GM19468 (cell line): ENCODE results near the gene CD19.
"Not testable (repeated sequence)": the region's sequence is repeated elsewhere in the genome, so short reads cannot be mapped to it uniquely, and the experiment has no call there.

ENCODE experiments used
- ATAC-seq: cut with Tn5 transposase; IDR thresholded peaks from one replicate; pipeline ENCODE4 v1.9.1; 2021; ENCODE audit warnings: mild to moderate bottlenecking, moderate library complexity, moderate number of reproducible peaks; ENCODE audit not compliant: unreplicated experiment; ENCODE audit errors: extremely low read depth

CD19 gene

DNA sequence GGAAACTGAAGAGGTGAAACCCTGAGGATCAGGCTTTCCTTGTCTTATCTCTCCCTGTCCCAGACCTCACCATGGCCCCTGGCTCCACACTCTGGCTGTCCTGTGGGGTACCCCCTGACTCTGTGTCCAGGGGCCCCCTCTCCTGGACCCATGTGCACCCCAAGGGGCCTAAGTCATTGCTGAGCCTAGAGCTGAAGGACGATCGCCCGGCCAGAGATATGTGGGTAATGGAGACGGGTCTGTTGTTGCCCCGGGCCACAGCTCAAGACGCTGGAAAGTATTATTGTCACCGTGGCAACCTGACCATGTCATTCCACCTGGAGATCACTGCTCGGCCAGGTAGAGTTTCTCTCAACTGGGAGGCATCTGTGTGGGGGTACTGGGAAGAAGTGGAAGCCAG, 1.4 kb downstream of the CD19 start:
- no peak for ATAC-seq

DNA sequence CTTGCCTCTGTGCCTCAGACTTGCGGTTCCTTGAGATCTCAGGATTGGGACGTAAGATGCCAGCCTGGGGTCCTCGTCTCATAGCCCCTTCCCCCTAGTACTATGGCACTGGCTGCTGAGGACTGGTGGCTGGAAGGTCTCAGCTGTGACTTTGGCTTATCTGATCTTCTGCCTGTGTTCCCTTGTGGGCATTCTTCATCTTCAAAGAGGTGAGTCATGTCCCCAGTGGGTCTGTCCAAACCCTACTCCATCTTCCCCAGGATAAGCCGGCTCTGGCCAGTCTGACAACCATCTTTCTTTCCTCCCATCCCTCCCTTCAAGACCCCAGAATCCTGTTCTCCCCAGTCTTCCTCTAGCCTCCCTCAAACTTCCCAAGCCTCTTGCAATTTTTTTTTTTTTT, 3.6 kb downstream of the CD19 start:
- no peak for ATAC-seq

DNA sequence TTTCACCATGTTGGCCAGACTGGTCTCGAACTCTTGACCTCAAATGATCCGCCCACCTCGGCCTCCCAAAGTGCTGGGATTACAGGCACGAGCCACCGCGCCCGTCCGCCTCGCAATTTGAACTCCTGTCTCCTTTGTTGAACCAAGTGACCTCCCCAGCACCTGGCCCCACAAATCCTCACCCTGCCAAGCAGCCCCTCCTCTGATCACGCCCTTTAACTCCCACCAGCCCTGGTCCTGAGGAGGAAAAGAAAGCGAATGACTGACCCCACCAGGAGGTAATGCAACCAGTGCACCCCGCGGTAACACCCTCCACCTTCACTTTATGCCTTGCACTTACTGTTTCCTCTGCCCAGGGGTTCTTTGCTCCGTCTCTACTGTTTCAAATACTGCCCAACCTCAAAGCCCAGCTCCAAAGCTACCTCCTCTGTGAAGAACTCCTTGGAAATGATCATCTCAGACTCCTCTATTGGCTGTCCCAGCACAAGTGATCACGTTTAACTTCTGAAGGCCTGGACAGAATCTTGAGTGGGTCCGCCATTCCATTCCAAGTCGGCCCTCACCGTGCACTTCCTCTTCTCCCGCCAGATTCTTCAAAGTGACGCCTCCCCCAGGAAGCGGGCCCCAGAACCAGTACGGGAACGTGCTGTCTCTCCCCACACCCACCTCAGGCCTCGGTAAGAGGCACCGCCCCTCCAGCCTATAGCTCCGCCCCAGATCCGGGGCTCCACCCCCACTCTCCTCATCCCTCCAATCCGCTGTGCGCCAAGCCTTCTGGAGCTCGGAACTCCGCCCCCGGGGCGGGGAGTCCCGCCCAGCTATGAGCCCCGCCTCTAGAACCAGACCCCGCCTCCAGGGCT, 4.4 kb downstream of the CD19 start:
- ATAC-seq, result peak; percentile 89

DNA sequence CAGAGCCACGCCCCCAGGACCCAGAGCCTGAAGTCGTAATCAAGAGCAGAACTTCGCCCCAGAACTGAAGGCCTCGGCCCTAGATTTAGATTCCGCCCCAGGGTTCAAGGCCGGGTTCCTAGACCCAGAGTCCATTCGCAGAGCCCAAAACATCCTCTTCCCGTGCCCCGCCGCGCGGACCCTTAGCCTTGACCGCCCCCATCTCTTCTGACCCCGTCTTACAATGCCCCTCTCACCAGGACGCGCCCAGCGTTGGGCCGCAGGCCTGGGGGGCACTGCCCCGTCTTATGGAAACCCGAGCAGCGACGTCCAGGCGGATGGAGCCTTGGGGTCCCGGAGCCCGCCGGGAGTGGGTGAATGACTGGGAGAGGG, 5.0 kb downstream of the CD19 start:
- no peak for ATAC-seq

DNA sequence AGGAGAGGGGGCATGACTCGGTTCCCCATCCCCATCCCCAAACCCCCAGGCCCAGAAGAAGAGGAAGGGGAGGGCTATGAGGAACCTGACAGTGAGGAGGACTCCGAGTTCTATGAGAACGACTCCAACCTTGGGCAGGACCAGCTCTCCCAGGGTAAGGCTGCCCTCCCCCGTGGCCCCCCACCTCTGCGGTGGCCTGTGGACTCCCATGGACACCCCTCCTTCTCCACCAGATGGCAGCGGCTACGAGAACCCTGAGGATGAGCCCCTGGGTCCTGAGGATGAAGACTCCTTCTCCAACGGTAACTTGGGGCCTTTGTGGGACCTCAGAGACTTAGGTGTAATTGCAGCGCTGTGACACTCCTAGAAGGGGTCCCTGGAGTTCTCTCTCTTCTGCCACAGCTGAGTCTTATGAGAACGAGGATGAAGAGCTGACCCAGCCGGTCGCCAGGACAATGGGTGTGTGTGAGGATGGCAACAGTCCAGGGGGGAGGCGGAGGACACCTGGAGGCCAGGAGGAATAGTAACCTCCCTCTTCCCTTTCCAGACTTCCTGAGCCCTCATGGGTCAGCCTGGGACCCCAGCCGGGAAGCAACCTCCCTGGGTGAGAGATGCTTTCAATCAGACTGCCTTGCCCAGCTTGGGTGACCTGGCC, 5.6 kb downstream of the CD19 start:
- no peak for ATAC-seq

DNA sequence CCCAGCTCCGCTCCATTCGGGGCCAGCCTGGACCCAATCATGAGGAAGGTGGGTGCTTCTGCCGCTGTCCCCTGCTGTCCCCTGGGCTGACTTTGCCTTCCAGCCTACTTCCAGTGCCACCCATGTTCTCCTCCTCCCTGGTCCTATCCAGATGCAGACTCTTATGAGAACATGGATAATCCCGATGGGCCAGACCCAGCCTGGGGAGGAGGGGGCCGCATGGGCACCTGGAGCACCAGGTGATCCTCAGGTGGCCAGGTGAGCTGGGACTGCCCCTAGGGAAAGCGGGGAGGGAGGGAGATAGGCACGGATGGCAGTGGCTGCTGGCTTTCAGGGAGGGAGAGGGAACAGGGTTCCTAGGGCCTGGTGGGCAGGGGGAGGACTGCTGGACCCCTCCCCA, 7.0 kb downstream of the CD19 start:
- ATAC-seq, result no peak

DNA sequence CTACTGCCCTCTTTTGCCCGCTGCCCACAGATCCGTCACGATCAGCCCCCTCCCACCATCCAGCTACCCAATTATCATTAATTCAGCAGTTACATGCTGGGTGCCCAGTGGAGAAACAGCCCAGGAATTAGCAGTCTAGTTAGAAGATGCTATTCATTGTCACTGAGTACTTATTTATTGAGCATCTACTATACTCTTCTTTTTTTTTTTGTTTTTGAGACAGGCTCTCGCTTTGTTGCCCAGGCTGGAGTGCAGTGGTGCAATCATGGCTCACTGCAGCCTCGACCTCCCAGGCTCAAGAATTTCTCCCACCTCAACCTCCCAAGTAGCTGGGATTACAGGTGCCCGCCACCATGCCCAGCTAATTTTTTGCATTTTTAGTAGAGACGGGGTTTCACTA, 8.1 kb downstream of the CD19 start:
- ATAC-seq, result not testable (repeated sequence)

DNA sequence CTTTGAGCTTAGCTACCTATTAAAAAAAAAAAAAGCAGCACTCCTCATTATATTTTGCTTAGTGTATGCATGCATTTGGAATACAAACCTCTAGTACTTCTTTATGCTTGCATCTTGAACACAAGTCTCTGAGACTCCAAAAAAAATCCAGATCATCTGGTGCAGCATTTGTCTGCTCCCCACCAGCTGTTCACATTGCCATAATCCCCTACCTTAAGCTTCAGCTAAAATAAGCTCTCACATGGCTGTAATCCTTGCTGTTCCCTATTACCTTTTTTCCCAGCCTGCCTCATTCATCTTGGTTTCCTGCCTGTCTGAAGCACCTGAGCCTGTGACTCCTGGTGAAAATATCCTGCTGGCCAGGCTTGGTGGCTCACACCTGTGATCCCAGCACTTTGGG, 11.5 kb downstream of the CD19 start:
- ATAC-seq, result no peak

DNA sequence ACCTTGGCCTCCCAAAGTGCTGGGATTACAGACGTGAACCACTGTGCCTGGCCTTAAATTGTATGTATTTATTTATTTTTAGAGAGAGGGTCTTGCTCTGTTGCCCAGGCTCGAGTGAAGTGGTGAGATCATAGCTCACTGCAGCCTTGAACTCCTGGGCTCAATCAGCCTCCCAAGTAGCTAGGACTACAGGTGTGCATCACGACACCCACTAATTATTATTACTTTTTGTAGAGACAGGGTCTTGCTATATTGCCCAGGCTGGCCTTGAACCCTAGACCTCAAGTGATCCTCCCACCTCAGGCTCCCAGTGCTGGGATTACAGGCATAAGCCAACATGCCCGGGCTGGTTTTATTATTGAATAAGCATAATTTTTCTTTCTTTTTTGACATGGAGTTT, 14.9 kb downstream of the CD19 start:
- ATAC-seq, result no peak

DNA sequence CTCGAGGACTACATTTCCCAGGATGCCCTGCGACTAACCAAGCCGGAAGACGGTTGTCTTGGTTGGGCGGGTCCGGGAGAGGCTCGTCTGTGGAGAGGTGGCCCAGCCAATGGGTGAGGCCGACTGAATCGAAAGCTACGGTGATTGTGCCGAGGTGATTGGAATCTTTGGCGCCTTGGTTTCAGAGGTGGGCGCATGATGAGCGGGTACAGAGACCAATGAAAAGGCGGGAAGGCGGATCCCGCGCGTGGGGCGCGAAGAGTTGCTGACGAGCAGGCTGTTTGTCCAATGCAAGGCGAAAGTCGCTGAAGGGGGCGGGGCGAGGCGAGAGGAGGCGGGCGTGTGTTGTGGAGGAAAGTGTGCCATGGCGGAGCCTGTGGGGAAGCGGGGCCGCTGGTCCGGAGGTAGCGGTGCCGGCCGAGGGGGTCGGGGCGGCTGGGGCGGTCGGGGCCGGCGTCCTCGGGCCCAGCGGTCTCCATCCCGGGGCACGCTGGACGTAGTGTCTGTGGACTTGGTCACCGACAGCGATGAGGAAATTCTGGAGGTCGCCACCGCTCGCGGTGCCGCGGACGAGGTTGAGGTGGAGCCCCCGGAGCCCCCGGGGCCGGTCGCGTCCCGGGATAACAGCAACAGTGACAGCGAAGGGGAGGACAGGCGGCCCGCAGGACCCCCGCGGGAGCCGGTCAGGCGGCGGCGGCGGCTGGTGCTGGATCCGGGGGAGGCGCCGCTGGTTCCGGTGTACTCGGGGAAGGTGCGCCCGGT, 19.1 kb downstream of the CD19 start, which contains the start of gene NFATC2IP:
Gene NFATC2IP (plus strand): TSS at position 290 of the 762 bp plus-strand sequence. CDS start 75 bp downstream, at position 365.
- peak; percentile 92 for ATAC-seq

DNA sequence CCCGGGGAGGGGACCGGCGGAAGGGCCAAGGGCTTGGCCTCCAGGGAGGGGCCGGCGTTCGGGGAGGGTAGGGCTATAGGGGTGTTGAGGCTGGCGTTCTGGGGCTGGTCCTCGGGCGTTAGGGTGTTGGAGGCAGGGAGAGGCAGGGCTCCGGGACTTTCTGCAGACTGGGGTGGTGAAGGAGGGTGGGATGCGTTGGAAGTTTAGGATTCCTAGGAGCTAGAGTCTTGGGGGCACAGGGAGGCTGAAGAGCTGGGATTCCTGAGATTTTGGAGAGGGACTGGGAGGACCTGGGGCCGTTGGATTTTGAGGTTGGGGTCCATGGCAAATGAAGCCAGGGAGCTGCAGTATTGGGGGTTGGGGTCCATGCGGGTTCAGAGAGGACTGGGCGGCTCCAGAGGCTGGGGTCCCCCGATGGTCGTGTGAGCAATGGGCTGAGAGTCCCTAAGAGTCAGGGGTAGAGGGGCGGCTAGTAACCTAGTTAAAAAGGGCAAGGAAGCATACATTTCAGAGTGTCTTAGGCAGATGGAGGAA, 19.7 kb downstream of the CD19 start:
- no peak for ATAC-seq

DNA sequence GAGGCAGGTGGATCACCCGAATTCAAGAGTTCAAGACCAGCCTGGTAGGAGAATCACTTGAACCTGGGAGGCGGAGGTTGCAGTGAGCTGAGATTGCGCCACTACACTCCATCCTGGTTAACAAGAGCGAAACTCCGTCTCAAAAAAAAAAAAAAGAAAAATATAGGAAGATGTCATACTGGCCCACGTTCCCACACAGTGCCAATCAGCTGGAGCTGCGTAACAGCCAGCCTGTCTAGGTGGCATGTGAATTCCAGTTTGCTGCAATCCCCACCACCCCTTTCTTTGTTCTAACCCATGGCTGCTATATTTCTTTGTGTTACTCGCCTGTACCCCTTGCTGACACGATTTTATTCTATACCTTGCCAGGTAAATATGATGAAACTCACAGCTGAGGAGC, 26.4 kb downstream of the CD19 start:
- ATAC-seq, result no peak

DNA sequence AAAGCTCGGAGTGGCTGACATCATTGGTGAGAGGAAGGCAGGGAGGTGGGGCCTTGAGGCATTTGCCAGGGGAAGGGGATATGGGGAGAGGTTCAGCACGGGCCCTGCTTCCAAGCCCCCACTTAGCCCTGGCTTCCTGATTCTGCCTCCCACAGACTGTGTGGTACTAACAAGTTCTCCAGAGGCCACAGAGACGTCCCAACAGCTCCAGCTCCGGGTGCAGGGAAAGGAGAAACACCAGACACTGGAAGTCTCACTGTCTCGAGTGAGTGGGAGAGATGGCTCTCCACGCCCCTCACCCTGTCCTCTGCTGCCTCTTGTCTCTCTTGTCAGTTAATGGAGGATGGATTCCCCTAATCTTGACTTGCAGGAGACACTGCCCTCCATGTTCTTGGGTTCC, 27.1 kb downstream of the CD19 start:
- ATAC-seq, result no peak

DNA sequence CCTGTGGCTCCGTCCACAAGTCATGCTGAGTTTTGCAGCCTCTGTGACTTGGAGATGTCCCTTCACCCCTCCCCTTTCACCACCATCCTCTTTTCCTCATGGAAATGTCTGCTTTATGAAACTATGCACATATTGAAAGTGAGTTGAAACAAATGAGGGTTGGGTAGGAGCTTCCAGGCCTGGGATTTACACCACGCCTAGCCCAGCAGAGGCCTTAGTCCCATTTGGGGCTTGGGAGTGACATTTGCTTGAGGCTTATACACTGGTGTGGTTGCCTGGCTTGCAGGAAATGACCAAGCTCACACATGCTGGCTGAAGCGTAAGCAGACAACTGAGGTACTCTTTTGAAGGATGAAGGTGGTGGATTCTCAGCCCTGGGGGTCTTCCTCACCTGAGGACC, 32.3 kb downstream of the CD19 start:
- ATAC-seq, result no peak

DNA sequence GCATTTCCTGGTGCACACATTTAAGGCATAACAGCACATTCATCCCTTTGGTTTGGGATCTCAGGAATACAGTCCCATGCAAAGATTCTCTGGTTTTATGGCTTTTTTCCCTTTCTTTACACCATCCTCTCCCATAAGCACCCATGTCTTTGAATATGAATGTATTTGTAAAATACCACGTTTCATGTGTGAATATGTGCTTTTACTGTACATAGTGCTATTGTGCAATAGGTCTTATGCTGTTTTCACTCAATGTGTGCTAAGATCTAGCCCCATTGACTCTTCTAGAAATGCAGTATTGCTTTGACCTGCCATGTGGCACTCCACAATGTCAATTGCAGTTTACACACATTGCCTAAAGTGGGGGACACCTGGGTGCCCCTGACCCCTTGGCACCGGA, 32.7 kb downstream of the CD19 start:
- ATAC-seq, result no peak

DNA sequence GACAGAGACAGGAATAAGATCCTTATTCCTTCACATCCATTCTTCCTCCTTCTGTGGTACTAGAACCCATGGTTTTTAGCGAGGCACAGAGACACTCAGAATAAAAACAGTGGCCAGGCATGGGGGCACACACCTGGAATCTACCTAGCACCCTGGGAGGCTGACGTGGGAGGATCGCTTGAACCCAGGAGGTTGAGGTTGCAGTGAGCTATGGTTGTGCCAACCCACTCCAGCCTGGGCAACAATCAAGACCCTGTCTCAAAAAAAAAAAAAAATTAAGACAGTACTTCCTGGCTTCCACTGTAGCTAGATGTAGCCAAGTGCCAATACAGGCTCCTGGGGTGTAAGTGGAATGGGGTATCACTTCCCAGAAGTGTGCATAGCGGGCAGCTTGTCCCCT, 35.4 kb downstream of the CD19 start:
- no peak for ATAC-seq

DNA sequence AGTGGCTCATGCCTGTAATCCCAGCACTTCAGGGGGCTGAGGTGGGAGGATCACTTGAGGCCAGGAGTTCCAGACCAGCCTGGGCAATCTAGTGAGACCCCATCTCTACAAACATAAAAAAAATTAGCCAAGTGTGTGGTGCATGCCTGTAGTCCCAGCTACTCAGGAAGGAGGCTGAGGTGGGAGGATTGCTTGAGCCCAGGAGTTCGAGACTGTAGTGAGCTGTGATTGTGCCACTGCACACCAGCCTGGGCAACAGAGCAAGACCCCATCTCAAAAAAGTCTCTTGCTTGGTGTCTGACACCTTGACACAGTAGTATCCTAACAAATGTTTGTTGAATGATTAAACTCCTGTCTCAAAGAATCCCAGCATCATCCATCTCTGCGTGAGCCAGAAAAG, 37.9 kb downstream of the CD19 start:
- not testable (repeated sequence) for ATAC-seq

DNA sequence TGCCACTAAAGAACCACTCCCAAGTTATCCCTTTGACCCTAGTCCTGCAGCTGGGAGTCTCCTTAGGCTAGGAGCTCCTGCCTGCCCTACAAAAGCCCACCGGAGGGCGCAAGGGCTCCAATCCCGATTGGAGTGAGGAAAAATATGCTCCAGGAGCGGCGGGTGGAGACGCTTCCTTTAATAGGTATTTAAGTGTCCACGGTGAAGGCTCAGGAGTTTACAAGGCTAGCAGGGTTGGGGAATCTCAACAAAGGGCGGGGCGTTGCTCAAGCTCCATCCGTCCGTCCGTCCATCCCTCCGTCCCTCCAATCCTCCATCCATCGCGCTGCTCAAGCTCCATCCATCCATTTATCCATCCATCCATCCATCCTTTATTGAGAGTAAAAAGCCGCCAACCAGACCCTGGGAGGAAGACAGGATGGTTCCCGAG, 42.3 kb downstream of the CD19 start:
- ATAC-seq, result no peak

DNA sequence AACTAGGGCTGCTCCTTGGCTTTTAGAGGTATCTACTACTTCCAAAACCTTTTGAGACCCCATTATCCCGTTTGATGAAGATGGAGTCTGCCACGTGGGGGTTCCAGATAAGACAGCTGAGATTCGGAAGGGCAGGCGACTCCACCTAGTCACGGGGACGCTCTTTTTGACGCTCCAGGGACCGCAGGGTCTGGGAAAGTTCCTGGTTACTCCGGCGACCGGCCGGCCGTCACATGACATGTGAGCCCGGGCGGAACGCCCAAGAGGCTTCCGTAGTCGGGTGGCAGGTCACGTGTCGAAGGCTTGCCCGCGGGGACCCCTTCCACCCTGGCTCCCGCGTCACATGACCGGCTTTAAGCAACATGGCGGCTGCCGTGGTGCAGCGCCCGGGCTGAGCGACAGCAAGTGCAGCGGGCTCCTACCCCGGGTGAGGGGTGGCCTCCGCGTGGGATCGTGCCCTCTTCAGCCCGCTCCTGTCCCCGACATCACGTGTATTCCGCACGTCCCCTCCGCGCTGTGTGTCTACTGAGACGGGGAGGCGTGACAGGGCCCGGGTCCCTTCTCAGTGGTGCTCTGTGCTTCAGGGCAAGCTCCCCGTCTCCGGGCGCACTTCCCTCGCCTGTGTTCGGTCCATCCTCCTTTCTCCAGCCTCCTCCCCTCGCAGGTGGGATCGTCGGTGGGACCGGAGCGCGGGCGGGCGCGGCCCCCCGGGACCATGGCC, 42.8 kb downstream of the CD19 start, which contains the start of gene SPNS1:
Gene SPNS1 (plus strand): TSS at position 342 of the 721 bp plus-strand sequence. CDS start 374 bp downstream, at position 716.
- ATAC-seq, result peak; percentile 89

DNA sequence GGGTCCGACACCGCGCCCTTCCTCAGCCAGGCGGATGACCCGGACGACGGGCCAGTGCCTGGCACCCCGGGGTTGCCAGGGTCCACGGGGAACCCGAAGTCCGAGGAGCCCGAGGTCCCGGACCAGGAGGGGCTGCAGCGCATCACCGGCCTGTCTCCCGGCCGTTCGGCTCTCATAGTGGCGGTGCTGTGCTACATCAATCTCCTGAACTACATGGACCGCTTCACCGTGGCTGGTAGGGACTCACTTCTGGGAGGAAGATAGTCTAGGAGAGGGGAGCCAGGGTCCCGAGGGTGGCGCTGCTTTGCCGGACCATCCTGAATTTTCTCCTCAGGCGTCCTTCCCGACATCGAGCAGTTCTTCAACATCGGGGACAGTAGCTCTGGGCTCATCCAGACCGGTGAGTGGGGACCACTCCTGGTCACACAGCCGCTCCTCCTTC, 43.4 kb downstream of the CD19 start:
- no peak for ATAC-seq
